GF-D8 (cell line): Measurements from ENCODE around the gene SH3PXD2A.
"Not testable (repeated sequence)": the region's sequence is repeated elsewhere in the genome, so short reads cannot be mapped to it uniquely, and the experiment has no call there.

Experiments
- DNase-seq: peaks from one replicate; lab custom pipeline; 2025; lab: John Stamatoyannopoulos, UW

Gene SH3PXD2A

GRCh38 chr10:103663802-103664201, 191.6 kb downstream of the SH3PXD2A start:
- DNase-seq, result no peak

GRCh38 chr10:103663236-103663635, 192.1 kb downstream of the SH3PXD2A start:
- DNase-seq, result no peak

GRCh38 chr10:103662704-103663103, 192.7 kb downstream of the SH3PXD2A start:
- not testable (repeated sequence) for DNase-seq

- peak; percentile 50 for DNase-seq
Measured at GRCh38 chr10:103661198-103661950, 194.0 kb downstream of the SH3PXD2A start.

- no peak for DNase-seq
Measured at GRCh38 chr10:103660364-103661197, 194.8 kb downstream of the SH3PXD2A start.

GRCh38 chr10:103659674-103660363, 195.6 kb downstream of the SH3PXD2A start:
- no peak for DNase-seq

GRCh38 chr10:103658049-103658577, 197.3 kb downstream of the SH3PXD2A start:
- no peak for DNase-seq

- DNase-seq, result no peak
Measured at GRCh38 chr10:103657061-103657591, 198.2 kb downstream of the SH3PXD2A start.

- DNase-seq, result no peak
Measured at GRCh38 chr10:103654925-103655324, 200.5 kb downstream of the SH3PXD2A start.

GRCh38 chr10:103653581-103654037, 201.8 kb downstream of the SH3PXD2A start:
- no peak for DNase-seq

- DNase-seq, result no peak
Measured at GRCh38 chr10:103652599-103653281, 202.6 kb downstream of the SH3PXD2A start.

- DNase-seq, result no peak
Measured at GRCh38 chr10:103651783-103652476, 203.4 kb downstream of the SH3PXD2A start.

GRCh38 chr10:103651333-103651732, 204.0 kb downstream of the SH3PXD2A start:
- DNase-seq, result no peak

- no peak for DNase-seq
Measured at GRCh38 chr10:103649654-103650423, 205.5 kb downstream of the SH3PXD2A start.

- DNase-seq, result no peak
Measured at GRCh38 chr10:103648636-103649532, 206.5 kb downstream of the SH3PXD2A start.

GRCh38 chr10:103648251-103648635, 207.1 kb downstream of the SH3PXD2A start:
- DNase-seq, result no peak

- no peak for DNase-seq
Measured at GRCh38 chr10:103646304-103646703, 209.1 kb downstream of the SH3PXD2A start.

- peak; percentile 68 for DNase-seq
Measured at GRCh38 chr10:103645141-103646054, 210.0 kb downstream of the SH3PXD2A start.
